GM23338 (cell line): ENCODE data around the gene ZNF565. TPM values are rescaled to one million over a fixed set of nuclear protein-coding genes. Genes with fewer than 3 reads are reported as not detected.

ENCODE experiments used
- ATAC-seq: fragments of 200-7000 bp; cut with Tn5 transposase; 3 replicates; pipeline ENCODE4 v1.9.1; 2020
- DNase-seq: peaks from one replicate; pipeline ENCODE4 v3.0.0-alpha.2; 2015; ENCODE audit warnings: low spot score
- H2AFZ ChIP-seq: fragments of 200-600 bp; sonication (generic); 2 replicates; pipeline ENCODE4 v1.8.0; 2016; ENCODE audit warnings: antibody characterized with exemption, mild to moderate bottlenecking, moderate library complexity
- H3F3A ChIP-seq: fragments of 200-600 bp; sonication (generic); replicated peaks from 2 replicates; pipeline ENCODE4 v1.8.0; 2017; ENCODE audit warnings: antibody characterized with exemption, mixed run types, low read depth
- H3K27ac ChIP-seq: fragments of 200-600 bp; sonication (generic); 2 replicates; pipeline ENCODE4 v1.6.1; 2016; ENCODE audit warnings: low read depth
- H3K27me3 ChIP-seq: fragments of 200-600 bp; sonication (generic); 2 replicates; pipeline ENCODE4 v1.8.0; 2016; ENCODE audit warnings: mild to moderate bottlenecking, mixed run types, moderate library complexity; ENCODE audit not compliant: insufficient read depth
- H3K36me3 ChIP-seq: fragments of 200-600 bp; sonication (generic); 2 replicates; pipeline ENCODE4 v1.8.0; 2016; ENCODE audit warnings: mild to moderate bottlenecking; ENCODE audit not compliant: insufficient read depth
- H3K4me1 ChIP-seq: fragments of 200-600 bp; sonication (generic); 2 replicates; pipeline ENCODE4 v1.8.0; 2016; ENCODE audit warnings: mild to moderate bottlenecking, moderate library complexity; ENCODE audit not compliant: insufficient read depth
- H3K4me2 ChIP-seq: fragments of 200-600 bp; sonication (generic); 2 replicates; pipeline ENCODE4 v1.7.1; 2017; ENCODE audit warnings: mixed run types
- H3K4me3 ChIP-seq: fragments of 200-600 bp; sonication (generic); 2 replicates; pipeline ENCODE4 v1.6.1; 2016; ENCODE audit warnings: mixed run types
- H3K79me2 ChIP-seq: fragments of 200-600 bp; sonication (generic); replicated peaks from 2 replicates; pipeline ENCODE4 v1.8.0; 2017; ENCODE audit warnings: mild to moderate bottlenecking; ENCODE audit not compliant: insufficient read depth
- H3K9me2 ChIP-seq: fragments of 200-600 bp; sonication (generic); 2 replicates; pipeline ENCODE4 v1.8.0; 2017; ENCODE audit not compliant: insufficient read depth
- H4K20me1 ChIP-seq: fragments of 200-600 bp; sonication (generic); replicated peaks from 2 replicates; pipeline ENCODE4 v1.8.0; 2017; ENCODE audit warnings: mild to moderate bottlenecking; ENCODE audit not compliant: insufficient read depth
- H3K27ac Mint-ChIP-seq: 2 replicates; pipeline ENCODE4 v1.8.0; 2020; ENCODE audit warnings: inconsistent platforms, mild to moderate bottlenecking, moderate library complexity, mixed read lengths
- H3K27me3 Mint-ChIP-seq: 3 replicates; pipeline ENCODE4 v1.8.0; 2022; ENCODE audit warnings: low read depth, mild to moderate bottlenecking, moderate library complexity, mixed read lengths, inconsistent platforms; ENCODE audit not compliant: insufficient read depth, poor library complexity
- H3K36me3 Mint-ChIP-seq: 3 replicates; pipeline ENCODE4 v1.8.0; 2021; ENCODE audit warnings: low read depth, mild to moderate bottlenecking, inconsistent platforms, moderate library complexity, mixed read lengths
- H3K4me1 Mint-ChIP-seq: 3 replicates; pipeline ENCODE4 v1.8.0; 2020; ENCODE audit warnings: mild to moderate bottlenecking, inconsistent platforms, mixed read lengths
- H3K4me3 Mint-ChIP-seq: 3 replicates; pipeline ENCODE4 v1.8.0; 2021; ENCODE audit warnings: moderate library complexity, mild to moderate bottlenecking, inconsistent platforms, mixed read lengths
- H3K9me3 Mint-ChIP-seq: 3 replicates; pipeline ENCODE4 v1.8.0; 2020; ENCODE audit warnings: moderate library complexity, mild to moderate bottlenecking, inconsistent platforms, mixed read lengths
- EZH2phosphoT487 ChIP-seq: fragments of 200-600 bp; sonication (generic); IDR thresholded peaks from one replicate; pipeline ENCODE4 v1.8.1; 2018; ENCODE audit warnings: antibody characterized with exemption; ENCODE audit not compliant: unreplicated experiment
- JUNB ChIP-seq: IDR thresholded peaks from one replicate; pipeline ENCODE4 v1.6.1; 2016; ENCODE audit warnings: antibody characterized with exemption; ENCODE audit not compliant: unreplicated experiment
- POLR2AphosphoS5 ChIP-seq: IDR thresholded peaks from 2 replicates; pipeline ENCODE4 v1.6.1; 2016; ENCODE audit warnings: antibody characterized with exemption, low read depth
- STAT1 ChIP-seq: IDR thresholded peaks from one replicate; pipeline ENCODE4 v1.6.1; 2016; ENCODE audit warnings: antibody characterized with exemption; ENCODE audit not compliant: unreplicated experiment
- ZNF114 ChIP-seq: fragments of 250-450 bp; sonication (Bioruptor Pico); IDR thresholded peaks from 2 replicates; pipeline ENCODE4 v1.5.0; 2020; ENCODE audit warnings: mild to moderate bottlenecking, moderate library complexity
- ZNF331 ChIP-seq: fragments of 250-450 bp; sonication (Bioruptor Pico); IDR thresholded peaks from 2 replicates; pipeline ENCODE4 v1.5.0; 2020; ENCODE audit warnings: low read depth, mild to moderate bottlenecking, moderate library complexity
- polyA plus RNA-seq: library from polyadenylated mRNA; unstranded; fragments of >200 nt; fragmentation: Nextera tagmentation; extraction: Ambion mirVana; gene quantifications from 2 replicates; pipeline ENCODE4 v1.2.1, GENCODE V29; 2016
- total RNA-seq: library from RNA; depleted of rRNA; stranded (reverse); fragments of >200 nt; shearing (Covaris generic); gene quantifications from 2 replicates; pipeline ENCODE4 v1.2.3, GENCODE V29; 2014
- TF ChIP-seq, protein P1 (sequence below): fragments of 250-450 bp; sonication (Bioruptor Pico); IDR thresholded peaks from 2 replicates; pipeline ENCODE4 v1.5.0; 2020; ENCODE audit warnings: mild to moderate bottlenecking, moderate library complexity
- TF ChIP-seq, protein P2 (sequence below): IDR thresholded peaks from 2 replicates; pipeline ENCODE4 v1.6.1; 2016; ENCODE audit warnings: antibody characterized with exemption
- TF ChIP-seq, protein P3 (sequence below), 2 experiments: fragments of 200-600 bp in 1 of 2; sonication (generic) in 1 of 2; conservative IDR thresholded peaks; 2 replicates each; pipeline versions ENCODE4 v1.5.1 to v1.6.1; 2016 to 2017; ENCODE audit warnings: antibody characterized with exemption in 2 of 2, low read depth in 2 of 2, mild to moderate bottlenecking in 2 of 2, moderate library complexity in 1 of 2

Gene ZNF565
- total and polyA plus RNA-seq, 2 experiments from 2014 or later, result 2.4 to 3.2 TPM

GRCh38 chr19:36153126-36153525 is 61.3 kb downstream of the ZNF565 start:
- Histone ChIP-seq H2AFZ (no peak overlapping the region), H3K9me2 (no peaks in the 10 kb centered on the region), H3K79me2 (no peaks in the 10 kb centered on the region), H3K27me3 (peaks cover 8% of the 10 kb centered on the region; the same call in 1 of the 2 replicates), H4K20me1 (no peaks in the 10 kb centered on the region), H3K4me3 (peak overlapping the region; percentile 77), H3F3A (peaks cover 9% of the 10 kb centered on the region; the same call in 1 of the 2 replicates), H3K36me3 (no peaks in the 10 kb centered on the region), H3K4me2 (peak overlapping the region; percentile 97), H3K4me1 (peaks cover 25% of the 10 kb centered on the region), H3K27ac (no peak overlapping the region)
- TF ChIP-seq ZNF114 (no peak), STAT1 (no peak), POLR2AphosphoS5 (no peak), ZNF331 (CRISPR knock-in tag) (no peak)
- TF ChIP-seq, protein P1, sequence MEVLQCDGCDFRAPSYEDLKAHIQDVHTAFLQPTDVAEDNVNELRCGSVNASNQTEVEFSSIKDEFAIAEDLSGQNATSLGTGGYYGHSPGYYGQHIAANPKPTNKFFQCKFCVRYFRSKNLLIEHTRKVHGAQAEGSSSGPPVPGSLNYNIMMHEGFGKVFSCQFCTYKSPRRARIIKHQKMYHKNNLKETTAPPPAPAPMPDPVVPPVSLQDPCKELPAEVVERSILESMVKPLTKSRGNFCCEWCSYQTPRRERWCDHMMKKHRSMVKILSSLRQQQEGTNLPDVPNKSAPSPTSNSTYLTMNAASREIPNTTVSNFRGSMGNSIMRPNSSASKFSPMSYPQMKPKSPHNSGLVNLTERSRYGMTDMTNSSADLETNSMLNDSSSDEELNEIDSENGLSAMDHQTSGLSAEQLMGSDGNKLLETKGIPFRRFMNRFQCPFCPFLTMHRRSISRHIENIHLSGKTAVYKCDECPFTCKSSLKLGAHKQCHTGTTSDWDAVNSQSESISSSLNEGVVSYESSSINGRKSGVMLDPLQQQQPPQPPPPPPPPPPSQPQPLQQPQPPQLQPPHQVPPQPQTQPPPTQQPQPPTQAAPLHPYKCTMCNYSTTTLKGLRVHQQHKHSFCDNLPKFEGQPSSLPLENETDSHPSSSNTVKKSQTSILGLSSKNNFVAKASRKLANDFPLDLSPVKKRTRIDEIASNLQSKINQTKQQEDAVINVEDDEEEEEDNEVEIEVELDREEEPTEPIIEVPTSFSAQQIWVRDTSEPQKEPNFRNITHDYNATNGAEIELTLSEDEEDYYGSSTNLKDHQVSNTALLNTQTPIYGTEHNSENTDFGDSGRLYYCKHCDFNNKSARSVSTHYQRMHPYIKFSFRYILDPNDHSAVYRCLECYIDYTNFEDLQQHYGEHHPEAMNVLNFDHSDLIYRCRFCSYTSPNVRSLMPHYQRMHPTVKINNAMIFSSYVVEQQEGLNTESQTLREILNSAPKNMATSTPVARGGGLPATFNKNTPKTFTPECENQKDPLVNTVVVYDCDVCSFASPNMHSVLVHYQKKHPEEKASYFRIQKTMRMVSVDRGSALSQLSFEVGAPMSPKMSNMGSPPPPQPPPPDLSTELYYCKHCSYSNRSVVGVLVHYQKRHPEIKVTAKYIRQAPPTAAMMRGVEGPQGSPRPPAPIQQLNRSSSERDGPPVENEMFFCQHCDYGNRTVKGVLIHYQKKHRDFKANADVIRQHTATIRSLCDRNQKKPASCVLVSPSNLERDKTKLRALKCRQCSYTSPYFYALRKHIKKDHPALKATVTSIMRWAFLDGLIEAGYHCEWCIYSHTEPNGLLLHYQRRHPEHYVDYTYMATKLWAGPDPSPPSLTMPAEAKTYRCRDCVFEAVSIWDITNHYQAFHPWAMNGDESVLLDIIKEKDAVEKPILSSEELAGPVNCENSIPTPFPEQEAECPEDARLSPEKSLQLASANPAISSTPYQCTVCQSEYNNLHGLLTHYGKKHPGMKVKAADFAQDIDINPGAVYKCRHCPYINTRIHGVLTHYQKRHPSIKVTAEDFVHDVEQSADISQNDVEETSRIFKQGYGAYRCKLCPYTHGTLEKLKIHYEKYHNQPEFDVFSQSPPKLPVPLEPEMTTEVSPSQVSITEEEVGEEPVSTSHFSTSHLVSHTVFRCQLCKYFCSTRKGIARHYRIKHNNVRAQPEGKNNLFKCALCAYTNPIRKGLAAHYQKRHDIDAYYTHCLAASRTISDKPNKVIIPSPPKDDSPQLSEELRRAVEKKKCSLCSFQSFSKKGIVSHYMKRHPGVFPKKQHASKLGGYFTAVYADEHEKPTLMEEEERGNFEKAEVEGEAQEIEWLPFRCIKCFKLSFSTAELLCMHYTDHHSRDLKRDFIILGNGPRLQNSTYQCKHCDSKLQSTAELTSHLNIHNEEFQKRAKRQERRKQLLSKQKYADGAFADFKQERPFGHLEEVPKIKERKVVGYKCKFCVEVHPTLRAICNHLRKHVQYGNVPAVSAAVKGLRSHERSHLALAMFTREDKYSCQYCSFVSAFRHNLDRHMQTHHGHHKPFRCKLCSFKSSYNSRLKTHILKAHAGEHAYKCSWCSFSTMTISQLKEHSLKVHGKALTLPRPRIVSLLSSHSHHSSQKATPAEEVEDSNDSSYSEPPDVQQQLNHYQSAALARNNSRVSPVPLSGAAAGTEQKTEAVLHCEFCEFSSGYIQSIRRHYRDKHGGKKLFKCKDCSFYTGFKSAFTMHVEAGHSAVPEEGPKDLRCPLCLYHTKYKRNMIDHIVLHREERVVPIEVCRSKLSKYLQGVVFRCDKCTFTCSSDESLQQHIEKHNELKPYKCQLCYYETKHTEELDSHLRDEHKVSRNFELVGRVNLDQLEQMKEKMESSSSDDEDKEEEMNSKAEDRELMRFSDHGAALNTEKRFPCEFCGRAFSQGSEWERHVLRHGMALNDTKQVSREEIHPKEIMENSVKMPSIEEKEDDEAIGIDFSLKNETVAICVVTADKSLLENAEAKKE, result no peak
- no peak for DNase-seq
- H3K4me3 Mint-ChIP-seq, result peak overlapping the region; percentile 64; the same call in 2 of the 3 replicates
- no peak for ATAC-seq
- H3K27ac Mint-ChIP-seq, result no peak overlapping the region
- H3K27me3 Mint-ChIP-seq, result peaks cover 16% of the 10 kb centered on the region
- peaks cover 28% of the 10 kb centered on the region for H3K36me3 Mint-ChIP-seq
- peaks cover 27% of the 10 kb centered on the region for H3K4me1 Mint-ChIP-seq
- H3K9me3 Mint-ChIP-seq, result no peaks in the 10 kb centered on the region

DNA sequence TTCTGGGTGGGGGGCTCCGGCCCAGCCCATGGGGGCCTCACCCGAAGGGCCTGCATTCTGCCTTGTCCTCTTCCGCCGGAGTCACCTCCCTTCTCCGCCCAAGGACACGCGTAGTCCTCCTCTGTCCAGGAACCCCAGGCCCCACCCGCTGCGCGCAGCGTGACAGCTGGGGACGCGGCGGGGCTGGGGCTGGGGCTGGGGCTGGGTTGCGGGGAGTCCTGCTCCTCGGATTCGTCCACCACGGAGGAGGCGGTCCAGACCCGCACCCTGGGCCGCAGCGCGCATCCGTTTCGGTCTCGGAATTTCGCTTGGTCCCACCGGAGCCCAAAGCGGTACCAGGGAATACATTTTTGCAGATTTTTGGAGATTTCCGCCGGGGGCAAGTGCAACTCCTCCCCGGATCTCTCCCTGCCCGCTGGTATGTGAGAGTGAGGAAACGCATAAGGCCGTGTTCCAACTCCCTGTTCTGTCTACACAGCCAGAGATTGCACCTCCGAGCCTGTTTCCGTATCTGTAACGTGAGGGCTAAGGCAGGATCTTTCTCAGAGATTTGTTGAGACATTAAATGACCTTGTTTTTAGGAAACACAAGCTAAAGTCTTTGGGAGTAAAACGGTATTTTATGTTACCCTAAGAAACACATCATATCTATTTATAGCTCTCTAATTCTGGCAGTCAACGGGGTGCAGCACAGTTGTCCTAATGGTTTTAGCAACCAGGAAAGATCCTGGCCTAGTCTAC is 61.9 kb downstream of the ZNF565 start, which contains the start of gene COX7A1:
TSS of gene COX7A1 (minus strand) at position 96 of the 740 bp plus-strand sequence. CDS start at position 56, 40 bp downstream.
- Histone ChIP-seq H3K79me2 (no peaks in the 10 kb centered on the region), H3F3A (peaks cover 9% of the 10 kb centered on the region; the same call in 1 of the 2 replicates), H3K27ac (no peak within 1 kb of the TSS), H4K20me1 (no peaks in the 10 kb centered on the region), H2AFZ (peak within 1 kb of the TSS; percentile 80), H3K4me1 (peaks cover 25% of the 10 kb centered on the region), H3K9me2 (no peaks in the 10 kb centered on the region), H3K36me3 (no peaks in the 10 kb centered on the region), H3K4me2 (peak within 1 kb of the TSS; percentile 97), H3K4me3 (peak within 1 kb of the TSS; percentile 77), H3K27me3 (peaks cover 8% of the 10 kb centered on the region; the same call in 1 of the 2 replicates)
- Mint-ChIP-seq H3K36me3 (peaks cover 32% of the 10 kb centered on the region), H3K27ac (no peak within 1 kb of the TSS), H3K4me1 (peaks cover 21% of the 10 kb centered on the region), H3K9me3 (no peaks in the 10 kb centered on the region), H3K27me3 (peaks cover 16% of the 10 kb centered on the region), H3K4me3 (peak within 1 kb of the TSS; percentile 64)
- DNase-seq (peak; percentile 69), ATAC-seq (peak; percentile 67)
- TF ChIP-seq EZH2phosphoT487 (no peak), JUNB (no peak), ZNF331 (CRISPR knock-in tag) (no peak)
- TF ChIP-seq, protein P2, sequence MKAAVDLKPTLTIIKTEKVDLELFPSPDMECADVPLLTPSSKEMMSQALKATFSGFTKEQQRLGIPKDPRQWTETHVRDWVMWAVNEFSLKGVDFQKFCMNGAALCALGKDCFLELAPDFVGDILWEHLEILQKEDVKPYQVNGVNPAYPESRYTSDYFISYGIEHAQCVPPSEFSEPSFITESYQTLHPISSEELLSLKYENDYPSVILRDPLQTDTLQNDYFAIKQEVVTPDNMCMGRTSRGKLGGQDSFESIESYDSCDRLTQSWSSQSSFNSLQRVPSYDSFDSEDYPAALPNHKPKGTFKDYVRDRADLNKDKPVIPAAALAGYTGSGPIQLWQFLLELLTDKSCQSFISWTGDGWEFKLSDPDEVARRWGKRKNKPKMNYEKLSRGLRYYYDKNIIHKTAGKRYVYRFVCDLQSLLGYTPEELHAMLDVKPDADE, result no peak
- TF ChIP-seq, protein P3, sequence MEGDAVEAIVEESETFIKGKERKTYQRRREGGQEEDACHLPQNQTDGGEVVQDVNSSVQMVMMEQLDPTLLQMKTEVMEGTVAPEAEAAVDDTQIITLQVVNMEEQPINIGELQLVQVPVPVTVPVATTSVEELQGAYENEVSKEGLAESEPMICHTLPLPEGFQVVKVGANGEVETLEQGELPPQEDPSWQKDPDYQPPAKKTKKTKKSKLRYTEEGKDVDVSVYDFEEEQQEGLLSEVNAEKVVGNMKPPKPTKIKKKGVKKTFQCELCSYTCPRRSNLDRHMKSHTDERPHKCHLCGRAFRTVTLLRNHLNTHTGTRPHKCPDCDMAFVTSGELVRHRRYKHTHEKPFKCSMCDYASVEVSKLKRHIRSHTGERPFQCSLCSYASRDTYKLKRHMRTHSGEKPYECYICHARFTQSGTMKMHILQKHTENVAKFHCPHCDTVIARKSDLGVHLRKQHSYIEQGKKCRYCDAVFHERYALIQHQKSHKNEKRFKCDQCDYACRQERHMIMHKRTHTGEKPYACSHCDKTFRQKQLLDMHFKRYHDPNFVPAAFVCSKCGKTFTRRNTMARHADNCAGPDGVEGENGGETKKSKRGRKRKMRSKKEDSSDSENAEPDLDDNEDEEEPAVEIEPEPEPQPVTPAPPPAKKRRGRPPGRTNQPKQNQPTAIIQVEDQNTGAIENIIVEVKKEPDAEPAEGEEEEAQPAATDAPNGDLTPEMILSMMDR (conservative IDR thresholded peaks at IDR 0.05; ENCODE audit: low read depth in 2 of 2), result no peak
